Parathyroid adenoma (tissue), 2 donors: Measurements from ENCODE around the gene ABHD16A.
A peak's percentile ranks its signal among the peaks of the same experiment; 100 is the strongest.

Experiments
- H2AFZ ChIP-seq: fragments of 300-600 bp; sonication (generic); one replicate; pipeline ENCODE4 v1.7.0; 2017; ENCODE audit warnings: antibody characterized with exemption, mild to moderate bottlenecking
- H3K27ac ChIP-seq: fragments of 300-600 bp; sonication (generic); one replicate; pipeline ENCODE4 v1.7.0; 2017
- H3K27me3 ChIP-seq: fragments of 300-600 bp; sonication (generic); one replicate; pipeline ENCODE4 v1.7.0; 2017; ENCODE audit warnings: low read length; ENCODE audit not compliant: control insufficient read depth, insufficient read depth
- H3K36me3 ChIP-seq: fragments of 300-600 bp; sonication (generic); one replicate; pipeline ENCODE4 v1.7.0; 2017; ENCODE audit warnings: low read length; ENCODE audit not compliant: control insufficient read depth, insufficient read depth
- H3K4me1 ChIP-seq: fragments of 300-600 bp; sonication (generic); one replicate; pipeline ENCODE4 v1.7.0; 2017; ENCODE audit warnings: control low read depth
- H3K4me2 ChIP-seq: fragments of 300-600 bp; sonication (generic); one replicate; pipeline ENCODE4 v1.7.0; 2017; ENCODE audit warnings: low read length
- H3K4me3 ChIP-seq: fragments of 300-600 bp; sonication (generic); one replicate; pipeline ENCODE4 v1.7.0; 2017; ENCODE audit warnings: low read depth, low read length
- H3K79me2 ChIP-seq: fragments of 300-600 bp; sonication (generic); one replicate; pipeline ENCODE4 v1.7.0; 2017; ENCODE audit warnings: control low read depth
- H3K9ac ChIP-seq: fragments of 300-600 bp; sonication (generic); one replicate; pipeline ENCODE4 v1.7.0; 2017; ENCODE audit warnings: mild to moderate bottlenecking
- H3K9me3 ChIP-seq: fragments of 300-600 bp; sonication (generic); one replicate; pipeline ENCODE4 v1.7.0; 2017; ENCODE audit warnings: low read length; ENCODE audit not compliant: control insufficient read depth
- CTCF ChIP-seq: fragments of 300-600 bp; sonication (generic); IDR thresholded peaks from one replicate; pipeline ENCODE4 v1.7.0; 2017; ENCODE audit warnings: antibody characterized with exemption, mild to moderate bottlenecking
- donor health status: primary hyperparathyroidism.

Gene ABHD16A

DNA sequence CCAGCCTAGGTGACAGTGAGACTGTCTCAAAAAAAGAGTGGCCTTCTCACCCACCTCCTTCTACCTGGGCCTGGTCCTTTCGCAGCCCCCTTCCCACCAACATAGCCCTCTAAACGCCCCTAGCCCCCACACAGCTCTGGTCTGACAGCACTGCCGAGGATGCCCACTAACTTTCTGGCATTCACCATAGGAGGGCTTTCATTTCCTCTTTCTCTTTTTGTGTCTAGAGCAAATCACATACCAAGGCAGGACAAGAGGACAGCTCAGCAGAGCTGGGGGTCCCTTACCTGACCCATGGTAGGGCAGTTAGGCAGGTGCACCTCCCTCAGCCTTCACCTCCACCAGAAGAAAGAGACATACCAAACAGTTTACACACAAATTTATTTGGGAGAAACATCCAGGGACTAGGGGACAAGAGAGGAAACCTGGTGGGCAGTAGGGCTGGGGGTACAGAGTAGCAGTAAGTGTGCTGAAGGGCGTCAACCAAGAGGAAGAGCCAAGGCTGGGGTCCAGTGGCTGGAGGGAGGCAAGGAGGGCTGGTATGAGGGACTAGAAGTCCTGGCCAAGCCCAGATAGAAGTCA, 26.7 kb downstream of the ABHD16A start:
- no peak overlapping the region for H3K4me2 ChIP-seq
- peaks cover 9% of the 10 kb centered on the region for H3K4me1 ChIP-seq
- no peaks in the 10 kb centered on the region for H3K27me3 ChIP-seq
- TF ChIP-seq CTCF, result no peak
- no peaks in the 10 kb centered on the region for H3K36me3 ChIP-seq
- H3K27ac ChIP-seq, result no peak overlapping the region
- no peak overlapping the region for H2AFZ ChIP-seq
- no peaks in the 10 kb centered on the region for H3K9me3 ChIP-seq
- H3K79me2 ChIP-seq, result no peaks in the 10 kb centered on the region
- H3K4me3 ChIP-seq, result no peak overlapping the region
- no peak overlapping the region for H3K9ac ChIP-seq

GRCh38 chr6:31669676-31670075, 33.4 kb downstream of the ABHD16A start, which contains the start of gene LY6G5B:
TSS of gene LY6G5B (plus strand) at chr6:31669976. CDS start at chr6:31670951, 975 bp downstream.
- no peak for TF ChIP-seq CTCF
- Histone ChIP-seq H3K9ac (no peak within 1 kb of the TSS), H3K79me2 (peaks cover 14% of the 10 kb centered on the region), H3K9me3 (no peaks in the 10 kb centered on the region), H3K4me1 (no peaks in the 10 kb centered on the region), H3K4me2 (no peak within 1 kb of the TSS), H3K36me3 (no peaks in the 10 kb centered on the region), H3K27me3 (no peaks in the 10 kb centered on the region), H3K4me3 (no peak within 1 kb of the TSS), H2AFZ (no peak within 1 kb of the TSS), H3K27ac (no peak within 1 kb of the TSS)

DNA sequence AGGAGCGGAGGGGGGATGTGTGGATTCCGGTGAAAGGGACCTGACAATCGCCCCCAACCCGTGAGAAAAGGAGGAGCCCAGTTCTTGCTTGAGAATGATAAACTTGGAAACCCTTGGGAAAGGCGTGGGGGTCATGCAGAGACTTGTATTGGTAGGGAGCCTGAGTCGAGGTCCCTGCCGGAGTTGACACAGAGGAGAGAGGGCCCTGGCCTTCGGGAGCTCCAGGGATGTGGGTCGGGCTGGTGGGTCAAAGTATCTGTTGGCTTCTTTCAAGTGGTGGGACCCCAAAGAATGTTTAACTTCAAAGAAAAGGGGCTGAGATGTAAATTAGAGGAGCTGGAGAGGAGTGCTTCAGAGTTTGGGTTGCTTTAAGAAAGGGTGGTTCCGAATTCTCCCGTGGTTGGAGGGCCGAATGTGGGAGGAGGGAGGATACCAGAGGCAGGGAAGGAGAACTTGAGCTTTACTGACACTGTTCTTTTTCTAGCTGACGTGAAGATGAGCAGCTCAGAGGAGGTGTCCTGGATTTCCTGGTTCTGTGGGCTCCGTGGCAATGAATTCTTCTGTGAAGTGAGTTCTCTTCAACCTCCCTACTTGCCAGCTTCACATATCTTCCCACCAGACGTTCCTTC, 36.7 kb downstream of the ABHD16A start:
- Histone ChIP-seq H3K27ac (peak overlapping the region; percentile 99), H3K9me3 (no peaks in the 10 kb centered on the region), H3K79me2 (peaks cover 18% of the 10 kb centered on the region), H3K9ac (peak overlapping the region; percentile 91), H3K4me3 (peak overlapping the region; percentile 99), H3K27me3 (no peaks in the 10 kb centered on the region), H3K4me1 (peaks cover 8% of the 10 kb centered on the region), H3K4me2 (peak overlapping the region; percentile 98), H3K36me3 (no peaks in the 10 kb centered on the region), H2AFZ (peak overlapping the region; percentile 92)
- no peak for TF ChIP-seq CTCF

DNA sequence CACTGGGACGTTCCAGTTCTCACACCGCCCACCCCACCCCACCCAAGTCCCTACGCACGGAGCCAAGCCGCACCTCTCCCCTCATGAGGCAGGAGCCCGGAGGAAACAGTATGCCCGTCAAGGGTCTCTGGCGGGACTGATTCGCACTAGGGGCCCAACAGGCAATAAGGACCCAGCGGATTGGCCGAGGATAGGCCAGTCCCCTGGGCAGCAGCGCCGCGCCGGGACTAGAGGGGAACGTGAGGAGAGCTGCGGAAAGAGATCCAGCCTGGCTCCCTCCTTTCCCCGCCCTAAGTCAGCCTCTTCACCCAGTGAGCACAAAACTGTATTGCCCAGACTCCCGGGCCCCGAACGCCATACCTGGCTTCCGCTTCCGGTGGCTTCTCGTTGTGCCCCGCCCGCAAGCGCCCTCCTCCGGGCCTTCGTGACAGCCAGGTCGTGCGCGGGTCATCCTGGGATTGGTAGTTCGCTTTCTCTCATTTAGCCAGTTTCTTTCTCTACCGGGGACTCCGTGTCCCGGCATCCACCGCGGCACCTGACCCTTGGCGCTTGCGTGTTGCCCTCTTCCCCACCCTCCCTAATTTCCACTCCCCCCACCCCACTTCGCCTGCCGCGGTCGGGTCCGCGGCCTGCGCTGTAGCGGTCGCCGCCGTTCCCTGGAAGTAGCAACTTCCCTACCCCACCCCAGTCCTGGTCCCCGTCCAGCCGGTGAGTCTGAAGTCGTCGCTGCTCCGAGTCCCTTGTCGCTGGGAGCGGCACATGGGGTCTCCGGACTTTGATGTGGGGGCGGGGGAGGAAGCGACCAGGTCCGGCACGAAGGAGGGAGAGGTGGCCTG, 37.4 kb downstream of the ABHD16A start, which contains the start of gene CSNK2B:
Gene CSNK2B, plus strand, starts transcription at position 580 of the 836 bp plus-strand sequence. CDS start 752 bp downstream, outside the sequence.
- peak; percentile 38 for TF ChIP-seq CTCF
- H3K9me3 ChIP-seq, result no peaks in the 10 kb centered on the region
- H3K36me3 ChIP-seq, result no peaks in the 10 kb centered on the region
- H3K27ac ChIP-seq, result peak within 1 kb of the TSS; percentile 99
- peak within 1 kb of the TSS; percentile 91 for H3K9ac ChIP-seq
- H2AFZ ChIP-seq, result peak within 1 kb of the TSS; percentile 92
- peaks cover 18% of the 10 kb centered on the region for H3K79me2 ChIP-seq
- H3K4me1 ChIP-seq, result peaks cover 12% of the 10 kb centered on the region
- H3K27me3 ChIP-seq, result no peaks in the 10 kb centered on the region
- H3K4me2 ChIP-seq, result peak within 1 kb of the TSS; percentile 99
- peak within 1 kb of the TSS; percentile 99 for H3K4me3 ChIP-seq
